GM12878 (cell line): Measurements from ENCODE around the gene ALPK1. TPM values are rescaled to one million over a fixed set of nuclear protein-coding genes. Genes with fewer than 3 reads are reported as not detected.
A peak's percentile ranks its signal among the peaks of the same experiment; 100 is the strongest.

ENCODE experiments used
- BCL3 ChIP-seq: IDR thresholded peaks from 2 replicates; pipeline ENCODE4 v1.6.1; 2011; ENCODE audit warnings: borderline replicate concordance, low read depth, mild to moderate bottlenecking, moderate library complexity, low read length; ENCODE audit not compliant: insufficient read depth, poor library complexity, severe bottlenecking
- CBX3 ChIP-seq: fragments of 200-600 bp; sonication (generic); IDR thresholded peaks from 2 replicates; pipeline ENCODE4 v1.6.1; 2016; ENCODE audit warnings: low read depth, borderline replicate concordance
- CBX5 ChIP-seq: sonication (generic); IDR thresholded peaks from 2 replicates; pipeline ENCODE4 v1.6.1; 2016; ENCODE audit warnings: low read depth, moderate library complexity, mild to moderate bottlenecking, inconsistent platforms
- CEBPB ChIP-seq, 2 experiments: fragments of 150-350 bp in 1 of 2; IDR thresholded peaks; 2 replicates each; pipeline ENCODE4 v1.6.1; 2012 to 2014; ENCODE audit warnings: low read depth in 2 of 2, low read length in 2 of 2, borderline replicate concordance in 1 of 2, inconsistent platforms in 1 of 2
- FOXK2 ChIP-seq: fragments of 450-650 bp; IDR thresholded peaks from 2 replicates; pipeline ENCODE4 v1.6.1; 2017; ENCODE audit warnings: mild to moderate bottlenecking, moderate library complexity
- HCFC1 ChIP-seq: fragments of 150-350 bp; IDR thresholded peaks from 2 replicates; pipeline ENCODE4 v1.6.1; 2014; ENCODE audit warnings: low read length
- HDAC6 ChIP-seq: fragments of 200-600 bp; sonication (generic); IDR thresholded peaks from one replicate; pipeline ENCODE4 v1.8.0; 2017; ENCODE audit warnings: antibody characterized with exemption; ENCODE audit not compliant: unreplicated experiment
- KLF5 ChIP-seq: fragments of 450-650 bp; IDR thresholded peaks from 2 replicates; pipeline ENCODE4 v1.6.1; 2014; ENCODE audit warnings: mild to moderate bottlenecking; ENCODE audit not compliant: partially characterized antibody
- LARP7 ChIP-seq: fragments of 450-650 bp; IDR thresholded peaks from 2 replicates; pipeline ENCODE4 v1.6.1; 2017; ENCODE audit warnings: mild to moderate bottlenecking
- MTA3 ChIP-seq: IDR thresholded peaks from 2 replicates; pipeline ENCODE4 v1.6.1; 2012; ENCODE audit warnings: low read length, inconsistent platforms, borderline replicate concordance
- MYC ChIP-seq: IDR thresholded peaks from 2 replicates; pipeline ENCODE4 v1.6.1; 2011; ENCODE audit warnings: mild to moderate bottlenecking, low read length, moderate library complexity, inconsistent platforms; ENCODE audit not compliant: insufficient read depth, insufficient replicate concordance, insufficient read length, severe bottlenecking
- NR2F1 ChIP-seq: fragments of 450-650 bp; conservative IDR thresholded peaks from 2 replicates; pipeline ENCODE4 v1.6.1; 2017; ENCODE audit warnings: mild to moderate bottlenecking
- PAX5 ChIP-seq: IDR thresholded peaks from 2 replicates; pipeline ENCODE4 v1.6.1; 2011; ENCODE audit warnings: low read depth, low read length, borderline replicate concordance
- POLR2AphosphoS5 ChIP-seq: IDR thresholded peaks from 2 replicates; pipeline ENCODE4 v1.6.1; 2011; ENCODE audit warnings: mild to moderate bottlenecking, low read length, inconsistent platforms
- SUZ12 ChIP-seq: fragments of 200-600 bp; sonication (generic); IDR thresholded peaks from one replicate; pipeline ENCODE4 v1.6.1; 2018; ENCODE audit warnings: antibody characterized with exemption, mild to moderate bottlenecking; ENCODE audit not compliant: unreplicated experiment
- TARDBP ChIP-seq: IDR thresholded peaks from 2 replicates; pipeline ENCODE4 v1.6.1; 2016; ENCODE audit warnings: borderline replicate concordance
- TCF12 ChIP-seq: IDR thresholded peaks from 2 replicates; pipeline ENCODE4 v1.6.1; 2011; ENCODE audit warnings: low read depth, mild to moderate bottlenecking, low read length
- ZBED1 ChIP-seq: IDR thresholded peaks from 2 replicates; pipeline ENCODE4 v1.6.1; 2016; ENCODE audit warnings: borderline replicate concordance
- ZNF592 ChIP-seq: fragments of 450-650 bp; IDR thresholded peaks from 2 replicates; pipeline ENCODE4 v1.6.1; 2017; ENCODE audit warnings: mild to moderate bottlenecking, moderate library complexity
- polyA plus RNA-seq, 11 experiments: library from polyadenylated mRNA; depleted of rRNA in 4 of 11; unstranded in 6 of 11; stranded (reverse) in 5 of 11; fragments of >200 nt; fragmentation: Nextera tagmentation in 4 of 11; fragmentation: Illumina TruSeq in 1 of 11; extraction: Ambion mirVana in 4 of 11; extraction: Trizol in 1 of 11; gene quantifications; 1 replicate in 1 of 11; 2 replicates in 10 of 11; pipeline versions ENCODE4 v1.2.1 to v1.2.3, GENCODE V29; 2011 to 2016; ENCODE audit warnings: inconsistent platforms in 2 of 11, missing spikeins in 2 of 11, low read depth in 1 of 11
- total RNA-seq, 4 experiments: library from RNA; depleted of rRNA in 3 of 4; stranded (reverse); fragments of >200 nt in 3 of 4; fragmentation: Illumina TruSeq in 1 of 4; extraction: Trizol in 1 of 4; gene quantifications; 2 replicates each; pipeline versions ENCODE4 v1.2.1 to v1.2.3, GENCODE V29; 2013 to 2021
- TF ChIP-seq, protein P1 (sequence below): IDR thresholded peaks from 2 replicates; pipeline ENCODE4 v1.6.1; 2012; ENCODE audit warnings: improper control_type of control experiment, low read depth, low read length; ENCODE audit not compliant: insufficient replicate concordance

The ALPK1 gene
- total and polyA plus RNA-seq, 10 of the 15 experiments (the other 5 are each of a cell fraction or from before 2014, with no cell fraction given) = 8.5 to 32.3 (median 22.6) TPM

GRCh38 chr4:112279025-112279881, 17.9 kb upstream of the ALPK1 start (continued):
- no peak for TF ChIP-seq ZNF592
- peak; percentile 75 for TF ChIP-seq BCL3
- TF ChIP-seq TCF12 = 0 out of 2 replicates have a peak, but pooled peaks have one; percentile 24
- TF ChIP-seq KLF5 = no peak
- no peak for TF ChIP-seq MYC
- TF ChIP-seq ZBED1 = peak; percentile 69; the same call in 1 of the 2 replicates
- TF ChIP-seq, protein P1, sequence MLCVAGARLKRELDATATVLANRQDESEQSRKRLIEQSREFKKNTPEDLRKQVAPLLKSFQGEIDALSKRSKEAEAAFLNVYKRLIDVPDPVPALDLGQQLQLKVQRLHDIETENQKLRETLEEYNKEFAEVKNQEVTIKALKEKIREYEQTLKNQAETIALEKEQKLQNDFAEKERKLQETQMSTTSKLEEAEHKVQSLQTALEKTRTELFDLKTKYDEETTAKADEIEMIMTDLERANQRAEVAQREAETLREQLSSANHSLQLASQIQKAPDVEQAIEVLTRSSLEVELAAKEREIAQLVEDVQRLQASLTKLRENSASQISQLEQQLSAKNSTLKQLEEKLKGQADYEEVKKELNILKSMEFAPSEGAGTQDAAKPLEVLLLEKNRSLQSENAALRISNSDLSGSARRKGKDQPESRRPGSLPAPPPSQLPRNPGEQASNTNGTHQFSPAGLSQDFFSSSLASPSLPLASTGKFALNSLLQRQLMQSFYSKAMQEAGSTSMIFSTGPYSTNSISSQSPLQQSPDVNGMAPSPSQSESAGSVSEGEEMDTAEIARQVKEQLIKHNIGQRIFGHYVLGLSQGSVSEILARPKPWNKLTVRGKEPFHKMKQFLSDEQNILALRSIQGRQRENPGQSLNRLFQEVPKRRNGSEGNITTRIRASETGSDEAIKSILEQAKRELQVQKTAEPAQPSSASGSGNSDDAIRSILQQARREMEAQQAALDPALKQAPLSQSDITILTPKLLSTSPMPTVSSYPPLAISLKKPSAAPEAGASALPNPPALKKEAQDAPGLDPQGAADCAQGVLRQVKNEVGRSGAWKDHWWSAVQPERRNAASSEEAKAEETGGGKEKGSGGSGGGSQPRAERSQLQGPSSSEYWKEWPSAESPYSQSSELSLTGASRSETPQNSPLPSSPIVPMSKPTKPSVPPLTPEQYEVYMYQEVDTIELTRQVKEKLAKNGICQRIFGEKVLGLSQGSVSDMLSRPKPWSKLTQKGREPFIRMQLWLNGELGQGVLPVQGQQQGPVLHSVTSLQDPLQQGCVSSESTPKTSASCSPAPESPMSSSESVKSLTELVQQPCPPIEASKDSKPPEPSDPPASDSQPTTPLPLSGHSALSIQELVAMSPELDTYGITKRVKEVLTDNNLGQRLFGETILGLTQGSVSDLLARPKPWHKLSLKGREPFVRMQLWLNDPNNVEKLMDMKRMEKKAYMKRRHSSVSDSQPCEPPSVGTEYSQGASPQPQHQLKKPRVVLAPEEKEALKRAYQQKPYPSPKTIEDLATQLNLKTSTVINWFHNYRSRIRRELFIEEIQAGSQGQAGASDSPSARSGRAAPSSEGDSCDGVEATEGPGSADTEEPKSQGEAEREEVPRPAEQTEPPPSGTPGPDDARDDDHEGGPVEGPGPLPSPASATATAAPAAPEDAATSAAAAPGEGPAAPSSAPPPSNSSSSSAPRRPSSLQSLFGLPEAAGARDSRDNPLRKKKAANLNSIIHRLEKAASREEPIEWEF = peak; percentile 16
- peak in 1 of 2 experiments; percentile 62; a peak in 1 of 4 replicates for TF ChIP-seq CEBPB (IDR thresholded peaks at IDR 0.05; ENCODE audit: borderline replicate concordance in 1 of 2, low read depth in 2 of 2, low read length in 2 of 2)
- TF ChIP-seq PAX5 = no peak
- no peak for TF ChIP-seq TARDBP
- no peak for TF ChIP-seq LARP7
- TF ChIP-seq FOXK2 = no peak
- TF ChIP-seq POLR2AphosphoS5 = peak; percentile 66
- peak; percentile 97 for TF ChIP-seq NR2F1
- TF ChIP-seq CBX3 = no peak
- TF ChIP-seq CBX5 = no peak
- no peak for TF ChIP-seq HCFC1
- no peak for TF ChIP-seq HDAC6
- no peak for TF ChIP-seq SUZ12
- no peak for TF ChIP-seq MTA3
